Breast epithelium (tissue), 4 donors: ENCODE data around the gene ELMO2. TPM values are rescaled to one million over a fixed set of nuclear protein-coding genes. Genes with fewer than 3 reads are reported as not detected.

Experiments used
- DNase-seq, 2 donors: peaks; one replicate each; pipeline ENCODE4 v3.0.0-alpha.2; 2019; ENCODE audit warnings: low spot score in 2 of 2
- H3K27ac ChIP-seq, 2 donors: fragments of 200-600 bp; sonication (generic) in 1 of 2; one replicate each; pipeline ENCODE4 v1.5.1; 2016 to 2019; ENCODE audit warnings: mild to moderate bottlenecking in 1 of 2
- H3K27me3 ChIP-seq, 2 donors: fragments of 200-600 bp; sonication (generic) in 1 of 2; one replicate each; pipeline versions ENCODE4 v1.5.1 to v1.6.0; 2017 to 2019; ENCODE audit warnings: control low read depth in 1 of 2, mild to moderate bottlenecking in 1 of 2
- H3K36me3 ChIP-seq: fragments of 200-600 bp; one replicate; pipeline ENCODE4 v1.5.1; 2019
- H3K4me1 ChIP-seq, 2 donors: fragments of 200-600 bp; sonication (generic); one replicate each; pipeline ENCODE4 v1.5.1; 2016 to 2019; ENCODE audit warnings: control low read depth in 1 of 2
- H3K4me3 ChIP-seq, 3 donors: fragments of 200-600 bp; sonication (generic); 1 replicate in 2 of 3; 2 replicates in 1 of 3; pipeline ENCODE4 v1.5.1; 2016 to 2019; ENCODE audit warnings: mild to moderate bottlenecking in 3 of 3, moderate library complexity in 2 of 3
- H3K9me3 ChIP-seq, 2 donors: fragments of 200-600 bp; sonication (generic) in 1 of 2; one replicate each; pipeline ENCODE4 v1.5.1; 2016 to 2019; ENCODE audit warnings: control low read depth in 1 of 2
- POLR2A ChIP-seq: fragments of 450-650 bp; IDR thresholded peaks from one replicate; pipeline ENCODE4 v1.6.1; 2016; ENCODE audit warnings: antibody characterized with exemption, mild to moderate bottlenecking, moderate library complexity
- POLR2AphosphoS5 ChIP-seq, 3 donors: sonication (generic); formaldehyde crosslinking; IDR thresholded peaks; one replicate each; pipeline ENCODE4 v1.6.1; 2017; ENCODE audit warnings: antibody characterized with exemption in 3 of 3
- intact Hi-C: fragments of 100-400 bp; cut with DNase I; formaldehyde crosslinking; loops from one replicate; pipeline ENCODE4 v1.15.1; 2023; ENCODE audit warnings: low total_unique reads
- total RNA-seq, 3 donors: library from RNA; depleted of rRNA; stranded (reverse); fragments of >200 nt; gene quantifications; one replicate each; pipeline ENCODE4 v1.1.0, GENCODE V29; 2016
- TF ChIP-seq, protein P1 (sequence below), 3 donors: fragments of 450-650 bp; IDR thresholded peaks; one replicate each; pipeline ENCODE4 v1.5.1; 2016 to 2017; ENCODE audit warnings: antibody characterized with exemption in 3 of 3, mild to moderate bottlenecking in 3 of 3, moderate library complexity in 3 of 3

The ELMO2 gene
- total RNA-seq, 3 donors from 2014 or later: 41.0 to 63.3 (median 50.8) TPM

DNA sequence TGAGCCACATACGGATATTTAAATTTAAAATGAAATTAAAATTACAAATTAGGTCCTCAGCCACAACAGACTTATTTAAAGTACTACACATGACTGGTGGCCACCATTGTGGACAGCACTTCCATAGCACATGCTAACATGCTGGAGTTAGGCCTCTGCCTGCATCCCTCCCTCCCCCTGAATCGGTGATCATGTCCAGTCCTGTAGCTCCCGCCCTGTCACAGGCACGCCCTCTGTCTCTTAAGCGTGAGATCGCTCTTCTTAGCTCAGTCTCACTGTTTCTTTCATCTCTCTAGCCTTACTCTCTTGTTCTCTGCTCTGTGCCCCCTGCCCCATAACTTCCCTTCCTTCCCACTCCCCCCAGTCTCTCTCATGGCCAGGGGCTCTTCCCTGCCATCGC is 28.9 kb downstream of the ELMO2 start:
- Histone ChIP-seq H3K9me3 (no peaks in the 10 kb centered on the region), H3K27ac (no peak overlapping the region), H3K4me3 (no peak overlapping the region), H3K27me3 (no peaks in the 10 kb centered on the region), H3K36me3 (peaks cover 10% of the 10 kb centered on the region), H3K4me1 (no peaks in the 10 kb centered on the region)
- no peak for TF ChIP-seq POLR2A
- TF ChIP-seq POLR2AphosphoS5 (IDR thresholded peaks at IDR 0.05): no peak
- TF ChIP-seq, protein P1, sequence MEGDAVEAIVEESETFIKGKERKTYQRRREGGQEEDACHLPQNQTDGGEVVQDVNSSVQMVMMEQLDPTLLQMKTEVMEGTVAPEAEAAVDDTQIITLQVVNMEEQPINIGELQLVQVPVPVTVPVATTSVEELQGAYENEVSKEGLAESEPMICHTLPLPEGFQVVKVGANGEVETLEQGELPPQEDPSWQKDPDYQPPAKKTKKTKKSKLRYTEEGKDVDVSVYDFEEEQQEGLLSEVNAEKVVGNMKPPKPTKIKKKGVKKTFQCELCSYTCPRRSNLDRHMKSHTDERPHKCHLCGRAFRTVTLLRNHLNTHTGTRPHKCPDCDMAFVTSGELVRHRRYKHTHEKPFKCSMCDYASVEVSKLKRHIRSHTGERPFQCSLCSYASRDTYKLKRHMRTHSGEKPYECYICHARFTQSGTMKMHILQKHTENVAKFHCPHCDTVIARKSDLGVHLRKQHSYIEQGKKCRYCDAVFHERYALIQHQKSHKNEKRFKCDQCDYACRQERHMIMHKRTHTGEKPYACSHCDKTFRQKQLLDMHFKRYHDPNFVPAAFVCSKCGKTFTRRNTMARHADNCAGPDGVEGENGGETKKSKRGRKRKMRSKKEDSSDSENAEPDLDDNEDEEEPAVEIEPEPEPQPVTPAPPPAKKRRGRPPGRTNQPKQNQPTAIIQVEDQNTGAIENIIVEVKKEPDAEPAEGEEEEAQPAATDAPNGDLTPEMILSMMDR (IDR thresholded peaks at IDR 0.05): no peak
- intact Hi-C loops: no loop called here
- no peak for DNase-seq

DNA sequence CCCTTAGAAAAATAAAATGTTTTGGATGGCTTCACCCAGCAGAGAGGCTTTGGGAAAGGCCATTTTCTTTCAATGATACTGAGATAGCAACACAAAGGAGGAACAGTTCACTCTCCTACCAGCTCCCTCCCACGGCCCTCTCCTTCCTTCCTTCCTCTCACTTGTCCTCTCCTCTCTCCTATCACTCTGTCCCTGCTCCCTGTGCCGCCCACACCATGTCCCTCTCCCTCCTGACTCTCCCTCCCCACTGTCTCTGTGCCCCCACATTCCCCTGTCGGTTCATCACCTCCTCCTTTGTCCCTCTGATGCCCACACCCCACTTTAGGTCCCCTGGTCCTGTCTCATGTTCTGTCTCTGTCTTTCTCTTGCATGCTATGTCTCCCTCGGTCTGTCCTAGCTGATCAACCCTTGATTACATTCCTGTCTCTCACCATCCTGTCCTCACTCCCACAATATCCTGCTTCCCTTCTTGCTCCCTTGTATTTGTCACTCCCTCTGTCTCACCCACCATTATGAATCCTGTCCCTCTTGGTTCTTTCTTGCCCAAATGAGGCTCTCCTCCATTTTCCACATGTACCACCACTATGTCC is 30.1 kb downstream of the ELMO2 start:
- no peaks in the 10 kb centered on the region for H3K9me3 ChIP-seq
- peaks cover 18% of the 10 kb centered on the region for H3K36me3 ChIP-seq
- H3K4me1 ChIP-seq: no peaks in the 10 kb centered on the region
- intact Hi-C loops: no loop called here
- H3K27ac ChIP-seq: no peak overlapping the region
- H3K27me3 ChIP-seq: no peaks in the 10 kb centered on the region
- no peak for TF ChIP-seq POLR2AphosphoS5 (IDR thresholded peaks at IDR 0.05)
- TF ChIP-seq, protein P1 (IDR thresholded peaks at IDR 0.05): no peak
- TF ChIP-seq POLR2A: no peak
- no peak for DNase-seq
- H3K4me3 ChIP-seq: no peak overlapping the region

DNA sequence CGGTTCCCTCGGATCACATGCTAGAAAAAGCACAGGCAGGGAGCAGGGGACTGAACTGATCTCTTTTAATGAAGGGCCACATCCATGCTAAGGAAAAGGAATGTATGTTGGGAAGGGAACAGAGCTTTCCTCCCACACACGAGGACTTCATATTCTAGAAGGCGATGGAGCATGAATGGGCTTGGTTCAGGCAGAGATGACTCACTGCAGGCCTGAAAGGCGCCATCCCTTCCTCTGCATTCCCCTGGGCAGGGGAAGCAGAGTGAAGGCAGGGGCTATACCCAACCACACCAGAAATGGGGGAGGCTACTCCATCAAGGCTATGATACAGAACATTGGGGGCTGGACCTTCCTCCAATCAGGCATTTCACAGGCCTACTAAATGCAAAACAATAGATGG is 30.6 kb downstream of the ELMO2 start:
- H3K36me3 ChIP-seq: peaks cover 24% of the 10 kb centered on the region

DNA sequence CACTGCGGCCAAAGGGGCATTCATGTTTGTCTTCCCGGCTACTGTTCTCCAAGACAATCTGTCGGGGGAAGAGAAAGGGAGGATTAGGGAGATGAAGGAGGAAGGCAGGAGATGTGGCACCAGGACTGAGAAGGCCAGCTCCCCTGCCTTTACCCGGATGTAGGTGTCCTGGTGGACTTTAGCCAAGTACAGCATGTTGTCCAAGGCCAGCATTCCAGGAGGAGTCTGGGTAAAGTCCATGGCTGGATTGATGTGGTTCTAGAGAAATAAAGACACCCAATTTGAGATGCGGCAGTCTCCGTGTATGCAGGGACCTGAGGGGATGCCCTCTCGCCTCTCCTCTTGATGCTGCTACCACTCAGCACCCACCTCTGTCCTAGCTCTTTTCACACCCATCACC is 32.0 kb downstream of the ELMO2 start:
- Histone ChIP-seq H3K36me3 (peaks cover 26% of the 10 kb centered on the region), H3K27me3 (no peaks in the 10 kb centered on the region), H3K4me3 (no peak overlapping the region), H3K27ac (no peak overlapping the region), H3K4me1 (no peaks in the 10 kb centered on the region), H3K9me3 (no peaks in the 10 kb centered on the region)
- DNase-seq: no peak
- intact Hi-C loops: no loop called here
- no peak for TF ChIP-seq POLR2A
- TF ChIP-seq POLR2AphosphoS5 (IDR thresholded peaks at IDR 0.05): no peak
- TF ChIP-seq, protein P1 (IDR thresholded peaks at IDR 0.05): no peak

More for the DNA sequence above, 30.6 kb downstream of the ELMO2 start:
- no peak overlapping the region for H3K4me3 ChIP-seq
- intact Hi-C loops: no loop called here
- TF ChIP-seq, protein P1 (IDR thresholded peaks at IDR 0.05): no peak
- no peak for TF ChIP-seq POLR2AphosphoS5 (IDR thresholded peaks at IDR 0.05)
- no peak for TF ChIP-seq POLR2A
- H3K27me3 ChIP-seq: no peaks in the 10 kb centered on the region
- no peaks in the 10 kb centered on the region for H3K9me3 ChIP-seq
- no peaks in the 10 kb centered on the region for H3K4me1 ChIP-seq
- no peak for DNase-seq
- H3K27ac ChIP-seq: no peak overlapping the region

DNA sequence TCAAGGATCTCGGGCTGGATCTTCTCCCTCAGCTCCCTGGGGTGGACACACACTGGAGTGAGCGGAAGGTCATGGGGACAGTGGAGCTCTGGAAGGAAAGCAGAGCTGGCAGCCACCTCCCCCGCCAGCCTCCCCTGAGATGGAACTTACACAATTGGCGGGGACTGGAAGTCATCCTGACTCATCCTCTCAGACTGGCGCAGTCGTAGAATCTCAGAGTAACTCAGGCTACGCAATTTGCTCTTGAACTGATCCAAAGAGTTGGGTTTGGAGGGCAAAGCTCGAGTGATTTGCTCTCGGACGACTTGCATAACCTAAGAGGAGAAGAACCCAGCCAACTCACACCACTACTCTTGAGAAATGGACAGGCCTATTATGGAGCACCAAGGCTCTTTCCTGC is 34.8 kb downstream of the ELMO2 start:
- H3K36me3 ChIP-seq: peaks cover 30% of the 10 kb centered on the region
- H3K27me3 ChIP-seq: no peaks in the 10 kb centered on the region
- no peak for DNase-seq
- H3K4me3 ChIP-seq: no peak overlapping the region
- H3K9me3 ChIP-seq: no peaks in the 10 kb centered on the region
- intact Hi-C loops: loop anchor here (2.0 kb wide), 1 partner anchor 75 kb away; no protein-coding TSS in a partner anchor
- TF ChIP-seq, protein P1 (IDR thresholded peaks at IDR 0.05): no peak
- no peak for TF ChIP-seq POLR2AphosphoS5 (IDR thresholded peaks at IDR 0.05)
- TF ChIP-seq POLR2A: no peak
- no peak overlapping the region for H3K27ac ChIP-seq
- H3K4me1 ChIP-seq: no peaks in the 10 kb centered on the region
